DOHH2 (cell line): ENCODE data around the gene HAPLN3.

ENCODE experiments used
- H3F3A ChIP-seq: fragments of 200-600 bp; sonication (generic), shearing (Covaris generic); 2 replicates; pipeline ENCODE4 v1.6.0; 2016; ENCODE audit warnings: antibody characterized with exemption, mild to moderate bottlenecking; ENCODE audit not compliant: control insufficient read depth, insufficient read depth
- H3K27ac ChIP-seq: fragments of 200-600 bp; sonication (generic); 2 replicates; pipeline ENCODE4 v1.5.1; 2014; ENCODE audit warnings: low read depth, mild to moderate bottlenecking, low read length, moderate library complexity
- H3K27me3 ChIP-seq: fragments of 200-600 bp; sonication (generic); 2 replicates; pipeline ENCODE4 v1.6.1; 2014; ENCODE audit warnings: mild to moderate bottlenecking, low read length, mixed read lengths; ENCODE audit not compliant: control insufficient read depth
- H3K36me3 ChIP-seq: fragments of 200-600 bp; sonication (generic); 2 replicates; pipeline ENCODE4 v1.6.1; 2014; ENCODE audit warnings: mild to moderate bottlenecking, low read length, moderate library complexity, mixed read lengths; ENCODE audit not compliant: control insufficient read depth
- H3K4me1 ChIP-seq: fragments of 200-600 bp; sonication (generic); 2 replicates; pipeline ENCODE4 v1.6.1; 2014; ENCODE audit warnings: mild to moderate bottlenecking, low read length, mixed read lengths; ENCODE audit not compliant: control insufficient read depth
- H3K4me2 ChIP-seq: fragments of 200-600 bp; sonication (generic); 2 replicates; pipeline ENCODE4 v1.6.0; 2014; ENCODE audit warnings: mild to moderate bottlenecking, low read length, moderate library complexity
- H3K4me3 ChIP-seq: fragments of 200-600 bp; sonication (generic); 2 replicates; pipeline ENCODE4 v1.5.1; 2014; ENCODE audit warnings: mild to moderate bottlenecking, low read length, mixed read lengths
- H3K79me2 ChIP-seq: fragments of 200-600 bp; sonication (generic); 2 replicates; pipeline ENCODE4 v1.6.1; 2014; ENCODE audit warnings: mild to moderate bottlenecking, low read length, mixed read lengths; ENCODE audit not compliant: control insufficient read depth
- H3K9me2 ChIP-seq: fragments of 200-600 bp; sonication (generic); replicated peaks from 2 replicates; pipeline ENCODE4 v1.6.1; 2014; ENCODE audit warnings: mild to moderate bottlenecking, low read length, mixed read lengths; ENCODE audit not compliant: control insufficient read depth
- H3K9me3 ChIP-seq: fragments of 200-600 bp; sonication (generic); 2 replicates; pipeline ENCODE4 v1.6.1; 2014; ENCODE audit warnings: antibody characterized with exemption, low read length, mixed read lengths; ENCODE audit not compliant: control insufficient read depth, insufficient read depth
- H4K20me1 ChIP-seq: fragments of 200-600 bp; sonication (generic); 2 replicates; pipeline ENCODE4 v1.6.0; 2014; ENCODE audit warnings: low read depth, mild to moderate bottlenecking, antibody characterized with exemption, low read length, moderate library complexity; ENCODE audit not compliant: control insufficient read depth, insufficient read depth
- EZH2phosphoT487 ChIP-seq: fragments of 200-600 bp; sonication (generic); IDR thresholded peaks from 2 replicates; pipeline ENCODE4 v1.6.1; 2017; ENCODE audit warnings: borderline replicate concordance, mild to moderate bottlenecking, antibody characterized with exemption, low read length, moderate library complexity, mixed read lengths
- TF ChIP-seq, protein P1 (sequence below): fragments of 200-600 bp; sonication (generic); IDR thresholded peaks from one replicate; pipeline ENCODE4 v1.5.1; 2014; ENCODE audit warnings: antibody characterized with exemption, mild to moderate bottlenecking, low read depth, low read length; ENCODE audit not compliant: poor library complexity, severe bottlenecking

Gene HAPLN3

DNA sequence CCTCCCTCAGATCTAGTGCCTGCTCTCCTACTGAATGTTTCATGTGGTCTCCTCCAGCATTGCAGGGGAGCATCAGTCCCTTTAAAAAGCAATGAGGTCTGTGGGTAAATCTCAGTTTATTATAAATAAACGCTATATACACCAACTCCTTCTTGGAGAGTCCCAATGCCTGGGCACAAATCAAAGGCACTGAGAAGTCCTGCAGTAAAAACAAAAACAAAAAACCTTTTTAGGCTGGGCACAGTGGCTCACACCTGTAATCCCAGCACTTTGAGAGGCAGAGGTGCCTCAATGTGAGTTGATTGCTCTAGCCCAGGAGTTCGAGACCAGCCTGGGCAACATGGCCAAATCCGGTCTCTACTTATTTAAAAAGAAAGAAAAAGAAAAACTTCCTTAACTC lies 47.1 kb downstream of the HAPLN3 start:
- Histone ChIP-seq H3F3A (no peaks in the 10 kb centered on the region), H3K27ac (no peak overlapping the region), H4K20me1 (no peaks in the 10 kb centered on the region), H3K27me3 (no peaks in the 10 kb centered on the region), H3K79me2 (no peaks in the 10 kb centered on the region), H3K9me2 (no peaks in the 10 kb centered on the region), H3K4me2 (no peak overlapping the region), H3K4me3 (no peak overlapping the region), H3K9me3 (no peaks in the 10 kb centered on the region), H3K36me3 (no peaks in the 10 kb centered on the region), H3K4me1 (no peaks in the 10 kb centered on the region)
- no peak for TF ChIP-seq EZH2phosphoT487
- TF ChIP-seq, protein P1, sequence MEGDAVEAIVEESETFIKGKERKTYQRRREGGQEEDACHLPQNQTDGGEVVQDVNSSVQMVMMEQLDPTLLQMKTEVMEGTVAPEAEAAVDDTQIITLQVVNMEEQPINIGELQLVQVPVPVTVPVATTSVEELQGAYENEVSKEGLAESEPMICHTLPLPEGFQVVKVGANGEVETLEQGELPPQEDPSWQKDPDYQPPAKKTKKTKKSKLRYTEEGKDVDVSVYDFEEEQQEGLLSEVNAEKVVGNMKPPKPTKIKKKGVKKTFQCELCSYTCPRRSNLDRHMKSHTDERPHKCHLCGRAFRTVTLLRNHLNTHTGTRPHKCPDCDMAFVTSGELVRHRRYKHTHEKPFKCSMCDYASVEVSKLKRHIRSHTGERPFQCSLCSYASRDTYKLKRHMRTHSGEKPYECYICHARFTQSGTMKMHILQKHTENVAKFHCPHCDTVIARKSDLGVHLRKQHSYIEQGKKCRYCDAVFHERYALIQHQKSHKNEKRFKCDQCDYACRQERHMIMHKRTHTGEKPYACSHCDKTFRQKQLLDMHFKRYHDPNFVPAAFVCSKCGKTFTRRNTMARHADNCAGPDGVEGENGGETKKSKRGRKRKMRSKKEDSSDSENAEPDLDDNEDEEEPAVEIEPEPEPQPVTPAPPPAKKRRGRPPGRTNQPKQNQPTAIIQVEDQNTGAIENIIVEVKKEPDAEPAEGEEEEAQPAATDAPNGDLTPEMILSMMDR, result no peak

DNA sequence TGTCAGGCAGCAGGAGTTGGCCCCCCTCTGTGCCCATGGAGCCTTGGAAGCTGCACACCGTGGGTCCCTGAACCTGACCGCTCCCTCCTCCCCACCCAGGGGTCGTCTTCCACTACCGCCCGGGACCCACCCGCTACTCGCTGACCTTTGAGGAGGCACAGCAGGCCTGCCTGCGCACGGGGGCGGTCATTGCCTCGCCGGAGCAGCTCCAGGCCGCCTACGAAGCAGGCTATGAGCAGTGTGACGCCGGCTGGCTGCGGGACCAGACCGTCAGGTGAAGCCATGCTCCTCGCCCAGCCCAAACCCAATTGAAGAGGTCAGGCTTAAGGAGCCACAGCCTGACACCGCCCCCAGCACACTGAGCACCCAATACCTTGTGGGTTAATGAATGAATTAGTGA lies 48.2 kb downstream of the HAPLN3 start:
- Histone ChIP-seq H3K9me2 (no peaks in the 10 kb centered on the region), H3K27me3 (no peaks in the 10 kb centered on the region), H3F3A (no peaks in the 10 kb centered on the region), H3K4me1 (no peaks in the 10 kb centered on the region), H3K27ac (no peak overlapping the region), H3K79me2 (no peaks in the 10 kb centered on the region), H3K4me2 (no peak overlapping the region), H3K4me3 (no peak overlapping the region), H4K20me1 (no peaks in the 10 kb centered on the region), H3K9me3 (no peaks in the 10 kb centered on the region), H3K36me3 (no peaks in the 10 kb centered on the region)
- no peak for TF ChIP-seq EZH2phosphoT487
- TF ChIP-seq, protein P1, result no peak

DNA sequence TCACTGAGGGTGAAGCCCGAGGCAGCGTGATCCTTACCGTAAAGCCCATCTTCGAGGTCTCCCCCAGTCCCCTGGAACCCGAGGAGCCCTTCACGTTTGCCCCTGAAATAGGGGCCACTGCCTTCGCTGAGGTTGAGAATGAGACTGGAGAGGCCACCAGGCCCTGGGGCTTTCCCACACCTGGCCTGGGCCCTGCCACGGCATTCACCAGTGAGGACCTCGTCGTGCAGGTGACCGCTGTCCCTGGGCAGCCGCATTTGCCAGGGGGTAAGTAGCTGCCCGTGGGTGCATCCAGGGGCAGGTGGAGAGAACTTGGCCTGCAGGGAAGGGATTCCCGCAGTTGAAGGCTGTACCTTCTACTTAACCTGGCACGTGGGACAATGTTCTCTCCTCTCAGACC lies 49.7 kb downstream of the HAPLN3 start:
- no peak overlapping the region for H3K4me2 ChIP-seq
- no peaks in the 10 kb centered on the region for H3K36me3 ChIP-seq
- no peaks in the 10 kb centered on the region for H3K9me3 ChIP-seq
- H3F3A ChIP-seq, result no peaks in the 10 kb centered on the region
- no peaks in the 10 kb centered on the region for H4K20me1 ChIP-seq
- no peaks in the 10 kb centered on the region for H3K9me2 ChIP-seq
- H3K27me3 ChIP-seq, result no peaks in the 10 kb centered on the region
- peaks cover 5% of the 10 kb centered on the region; the same call in 1 of the 2 replicates for H3K4me1 ChIP-seq
- TF ChIP-seq EZH2phosphoT487, result no peak
- TF ChIP-seq, protein P1, result no peak
- H3K4me3 ChIP-seq, result no peak overlapping the region
- H3K27ac ChIP-seq, result no peak overlapping the region
- H3K79me2 ChIP-seq, result no peaks in the 10 kb centered on the region
